KOPT-K1 (cell line): ENCODE data around the gene RAX2.
"Not testable (repeated sequence)": the region's sequence is repeated elsewhere in the genome, so short reads cannot be mapped to it uniquely, and the experiment has no call there.

ENCODE experiments used
- H3K27ac ChIP-seq: fragments of 200-600 bp; sonication (generic); 2 replicates; pipeline ENCODE4 v1.5.1; 2016; ENCODE audit warnings: antibody characterized with exemption, mild to moderate bottlenecking, low read depth, low read length; ENCODE audit not compliant: poor library complexity, severe bottlenecking
- H3K36me3 ChIP-seq: fragments of 200-600 bp; sonication (generic); 2 replicates; pipeline ENCODE4 v1.5.1; 2017; ENCODE audit warnings: antibody characterized with exemption, mild to moderate bottlenecking, low read length, moderate library complexity; ENCODE audit not compliant: insufficient read depth
- H3K9me3 ChIP-seq: fragments of 200-600 bp; sonication (generic); 2 replicates; pipeline ENCODE4 v1.5.1; 2017; ENCODE audit warnings: antibody characterized with exemption, low read length, mild to moderate bottlenecking; ENCODE audit not compliant: insufficient read depth, poor library complexity, severe bottlenecking

The RAX2 gene

DNA sequence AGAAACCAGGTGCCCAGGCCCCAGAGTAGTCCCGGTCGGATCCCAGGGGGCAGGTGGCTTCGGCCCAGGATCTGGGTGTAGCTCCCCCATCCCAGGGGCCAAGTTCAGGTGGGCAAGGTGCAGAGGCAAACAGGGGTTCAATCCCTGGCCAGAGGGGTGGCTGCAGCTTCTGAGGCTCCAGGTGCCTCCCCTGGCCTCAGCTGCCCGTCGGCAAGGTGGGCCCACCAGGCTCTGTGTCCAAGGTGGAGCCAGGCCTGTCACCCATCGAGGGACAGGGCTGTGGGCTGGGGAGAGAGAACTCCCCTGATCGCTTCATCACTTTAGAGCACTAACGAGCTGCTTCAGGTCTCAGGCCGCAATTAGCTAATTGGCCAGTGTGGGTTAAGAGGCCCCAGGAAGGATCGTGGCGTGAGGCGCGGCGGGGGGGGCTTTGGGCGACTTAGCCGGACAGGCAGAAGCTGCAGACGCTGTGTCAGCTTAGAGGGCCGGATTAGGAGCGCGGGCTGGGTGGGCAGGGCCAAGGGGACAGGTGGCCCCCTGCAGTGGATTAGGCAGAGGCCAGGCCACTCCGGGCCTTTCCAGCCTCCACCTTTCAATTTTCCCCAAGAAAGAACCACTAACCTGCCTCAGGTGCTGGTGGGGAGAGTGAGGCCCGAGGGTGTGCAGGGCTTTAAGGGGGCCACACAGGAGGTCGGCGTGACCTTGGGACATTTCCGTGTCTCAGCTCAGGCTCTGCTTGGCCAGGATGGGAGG, 2.8 kb upstream of the RAX2 start:
- Histone ChIP-seq H3K27ac (no peak overlapping the region), H3K9me3 (no peaks in the 10 kb centered on the region), H3K36me3 (no peaks in the 10 kb centered on the region)

DNA sequence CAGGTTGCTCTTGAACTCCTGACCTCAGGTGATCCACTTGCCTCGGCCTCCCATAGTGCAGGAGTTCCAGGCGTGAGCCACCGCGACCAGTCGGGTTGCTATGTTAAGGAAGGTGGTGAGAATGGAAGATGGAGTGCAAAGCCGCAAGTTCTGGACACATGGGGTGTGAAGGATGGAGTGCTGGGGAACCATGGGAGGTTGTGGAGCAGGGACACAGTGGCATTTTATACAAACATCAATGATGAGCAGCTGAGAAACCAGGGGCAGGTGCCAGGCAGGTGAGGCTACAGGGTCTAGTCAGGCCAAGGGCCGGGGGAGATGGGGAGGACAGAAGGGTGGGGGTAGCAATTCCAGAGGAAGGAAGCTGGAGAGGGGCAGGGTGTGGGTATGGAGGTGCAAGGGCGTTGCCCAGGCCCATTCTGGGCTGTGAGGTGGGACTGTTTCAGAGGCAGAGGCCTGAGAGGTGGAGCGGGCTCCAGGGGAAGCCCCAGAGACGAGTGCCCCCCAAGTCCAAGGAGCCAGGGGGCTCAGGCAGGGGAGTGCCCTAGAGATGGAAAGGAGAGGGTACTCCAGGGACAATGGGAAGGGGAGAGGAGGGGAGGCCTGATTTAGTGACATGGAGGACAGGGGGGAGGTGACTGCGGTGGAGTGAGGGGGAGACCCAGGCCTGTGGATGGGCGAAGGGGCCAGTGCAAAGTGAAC, 1.9 kb upstream of the RAX2 start:
- Histone ChIP-seq H3K27ac (no peak overlapping the region), H3K36me3 (peaks cover 5% of the 10 kb centered on the region; the same call in 1 of the 2 replicates), H3K9me3 (no peaks in the 10 kb centered on the region)

DNA sequence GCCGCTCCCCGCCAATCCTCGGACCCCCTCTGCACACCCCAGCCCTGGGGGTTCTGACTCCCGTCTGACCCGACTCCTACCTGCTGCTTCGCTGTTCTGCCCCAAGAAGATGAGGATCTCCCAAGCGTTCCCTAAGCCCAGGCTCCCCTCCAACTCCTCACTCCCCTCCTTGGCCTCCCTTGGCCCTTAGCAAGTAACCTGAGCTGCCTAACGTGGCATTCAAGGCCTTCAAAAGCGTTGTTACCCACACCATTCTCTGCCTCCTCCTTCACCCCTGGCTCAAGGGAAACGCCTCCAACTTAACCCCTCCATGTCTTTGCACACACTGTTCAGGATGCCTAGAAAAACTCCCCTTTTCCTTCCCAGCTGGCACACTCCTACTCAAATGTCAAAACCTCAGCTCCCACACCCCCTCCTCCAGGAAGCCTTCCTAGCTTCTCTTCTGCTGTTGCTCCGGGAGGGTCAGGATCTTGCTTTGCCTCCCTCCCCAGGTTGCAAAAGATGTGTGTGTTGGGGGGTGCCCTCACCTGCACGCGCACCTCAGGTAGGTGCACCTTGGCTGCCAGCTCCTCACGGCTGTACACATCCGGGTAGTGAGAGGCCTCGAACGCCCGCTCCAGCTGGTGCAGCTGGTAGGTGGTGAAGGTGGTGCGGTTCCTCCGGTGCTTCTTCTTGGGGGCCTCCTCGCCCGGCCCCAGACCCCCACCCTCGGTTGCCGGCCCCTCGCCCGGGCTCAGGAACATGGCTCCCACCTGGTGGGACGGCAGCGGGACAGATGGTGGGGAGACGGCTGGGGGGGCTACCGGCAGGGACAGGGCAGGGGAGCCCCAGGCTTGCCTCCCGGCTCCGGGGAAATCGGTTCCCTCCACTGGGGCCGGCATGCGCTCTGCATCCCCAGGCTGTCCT, 775 bp downstream of the RAX2 start:
- H3K36me3 ChIP-seq = peaks cover 32% of the 10 kb centered on the region
- no peaks in the 10 kb centered on the region for H3K9me3 ChIP-seq
- H3K27ac ChIP-seq = no peak overlapping the region

DNA sequence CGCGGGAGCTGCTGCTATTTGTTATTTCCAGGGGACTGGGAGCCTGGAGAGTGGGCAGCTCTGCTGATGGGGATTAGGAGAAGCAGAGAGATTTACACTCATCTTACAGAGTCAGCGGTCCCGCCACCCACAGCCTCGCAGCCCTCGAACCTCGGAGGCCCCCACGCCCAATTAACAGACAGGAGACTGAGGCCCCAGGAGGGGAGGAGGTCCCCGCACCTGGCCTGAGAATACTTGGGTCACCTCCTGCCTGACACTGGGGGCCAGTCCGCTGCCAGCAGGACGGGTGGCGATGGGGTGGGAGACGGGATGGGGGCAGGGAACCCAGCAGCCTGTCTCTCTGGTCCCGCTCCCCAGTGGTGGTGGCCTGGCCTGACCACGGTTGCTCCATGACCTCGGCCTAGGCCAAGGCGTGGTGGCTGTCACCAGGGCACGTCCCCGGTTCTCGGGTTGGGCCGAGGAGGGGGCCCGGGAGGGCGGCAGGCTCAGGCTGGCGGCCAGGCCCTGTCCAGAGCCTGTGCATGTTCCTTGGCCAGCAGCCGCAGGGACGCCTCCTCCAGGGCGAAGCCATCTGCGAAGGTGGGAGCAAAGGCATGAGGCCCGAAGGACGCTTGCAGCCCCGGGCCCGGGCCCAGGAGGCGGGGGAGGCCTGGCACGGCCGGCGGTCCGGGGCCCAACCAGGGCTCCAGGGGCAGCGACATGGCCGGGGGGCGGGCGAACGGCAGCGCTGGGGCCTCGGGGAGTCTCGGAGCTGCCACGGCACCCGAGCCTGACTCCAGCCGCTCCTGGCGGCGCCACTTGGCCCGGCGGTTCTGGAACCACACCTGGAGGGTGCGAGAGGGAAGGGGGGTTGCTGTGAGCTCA, 1.7 kb downstream of the RAX2 start:
- Histone ChIP-seq H3K9me3 (no peaks in the 10 kb centered on the region), H3K36me3 (peaks cover 37% of the 10 kb centered on the region), H3K27ac (no peak overlapping the region)

DNA sequence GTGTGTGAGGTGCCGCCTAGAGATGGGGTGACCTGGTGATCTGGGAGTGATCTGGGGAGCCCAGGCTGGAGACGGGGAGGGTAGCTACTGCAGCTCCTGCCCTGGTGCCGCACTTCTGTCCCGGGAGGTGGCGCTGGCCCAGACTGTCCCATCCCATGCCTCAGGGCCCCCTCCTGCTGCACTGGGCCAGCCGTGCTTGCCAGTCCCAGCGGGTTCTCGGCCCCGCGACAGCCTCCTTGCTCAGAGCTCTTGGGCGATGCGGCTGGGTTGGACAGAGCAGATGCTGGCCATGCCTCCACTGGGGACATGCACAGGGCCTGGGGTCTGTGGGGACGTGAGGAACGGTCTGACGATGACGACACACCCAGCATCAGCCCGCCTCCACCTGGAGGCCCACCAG, 2.5 kb downstream of the RAX2 start:
- no peak overlapping the region for H3K27ac ChIP-seq
- H3K36me3 ChIP-seq = peaks cover 42% of the 10 kb centered on the region
- no peaks in the 10 kb centered on the region for H3K9me3 ChIP-seq

DNA sequence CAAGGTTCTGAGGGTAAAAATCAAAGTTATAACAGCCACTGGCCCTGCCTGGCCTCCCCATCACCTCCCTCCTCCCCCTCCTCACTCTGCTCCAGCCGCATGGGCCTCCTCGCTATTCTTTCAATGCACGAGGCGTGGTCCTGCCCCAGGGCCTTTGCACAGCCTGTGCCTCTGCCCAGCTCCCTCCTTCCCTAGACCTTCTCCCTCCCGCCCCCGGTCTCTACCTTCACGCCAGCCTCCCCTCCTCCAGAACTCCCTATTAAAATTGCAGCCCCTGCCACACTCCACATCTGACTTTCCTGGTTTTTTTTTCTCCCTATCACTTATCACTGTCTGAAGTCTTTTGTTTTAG, 3.3 kb downstream of the RAX2 start:
- Histone ChIP-seq H3K27ac (no peak overlapping the region), H3K36me3 (peaks cover 42% of the 10 kb centered on the region), H3K9me3 (no peaks in the 10 kb centered on the region)

DNA sequence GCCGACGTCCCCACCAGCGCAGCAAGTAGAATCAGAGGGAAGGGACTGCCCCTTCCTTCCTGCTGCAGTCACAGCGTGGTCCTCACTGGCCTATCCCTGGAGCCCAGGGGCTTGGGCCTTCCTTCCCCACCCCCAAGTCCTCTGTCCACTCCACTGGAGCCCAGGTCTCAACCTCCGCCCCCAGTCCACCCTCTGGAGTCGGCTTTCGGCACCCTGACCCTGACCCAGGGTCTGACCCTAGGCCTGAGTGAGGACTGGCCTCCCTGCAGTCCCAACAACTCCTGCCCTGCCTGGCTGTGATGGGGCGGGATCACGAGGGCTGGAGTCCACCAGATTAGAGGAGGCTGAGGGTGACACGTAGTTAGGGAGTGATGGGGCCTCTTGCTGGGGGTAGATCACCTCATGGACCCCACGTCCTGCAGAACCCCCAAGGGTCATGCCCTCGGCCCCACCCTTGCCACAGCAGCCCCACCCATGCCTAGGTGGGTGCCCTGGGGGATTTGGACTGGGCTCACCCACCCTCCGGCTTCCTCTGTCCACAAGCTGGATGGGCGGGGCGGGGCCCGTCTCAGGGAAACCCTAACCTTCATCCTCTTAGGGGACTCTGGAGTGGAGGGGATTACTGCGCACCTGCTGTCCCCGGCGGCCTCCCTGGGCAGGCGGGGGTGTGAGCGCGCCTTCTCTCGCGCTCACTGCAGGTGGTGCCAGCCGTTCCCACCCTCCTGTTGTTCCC, 3.8 kb downstream of the RAX2 start:
- H3K9me3 ChIP-seq = no peaks in the 10 kb centered on the region
- H3K36me3 ChIP-seq = peaks cover 42% of the 10 kb centered on the region
- no peak overlapping the region for H3K27ac ChIP-seq

DNA sequence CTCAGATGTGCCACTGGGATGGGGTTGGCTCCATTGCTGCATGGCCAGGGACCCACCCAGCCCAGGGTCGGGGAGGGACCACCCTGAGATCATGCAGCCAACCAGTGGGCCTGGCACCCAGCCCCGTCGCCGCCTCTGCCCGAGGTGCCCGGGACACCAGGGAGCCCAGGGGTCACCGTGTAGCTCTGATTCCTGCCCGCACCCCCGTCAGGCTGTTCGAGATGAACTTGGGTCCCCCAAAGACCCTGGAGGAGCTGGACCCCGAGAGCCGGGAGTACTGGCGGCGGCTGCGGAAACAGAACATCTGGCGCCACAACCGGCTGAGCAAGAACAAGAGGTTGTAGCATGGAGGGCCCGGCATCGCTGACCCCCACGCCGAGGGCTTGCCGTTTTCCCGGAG, 5.0 kb downstream of the RAX2 start:
- Histone ChIP-seq H3K9me3 (no peaks in the 10 kb centered on the region), H3K27ac (no peak overlapping the region), H3K36me3 (peaks cover 42% of the 10 kb centered on the region)

DNA sequence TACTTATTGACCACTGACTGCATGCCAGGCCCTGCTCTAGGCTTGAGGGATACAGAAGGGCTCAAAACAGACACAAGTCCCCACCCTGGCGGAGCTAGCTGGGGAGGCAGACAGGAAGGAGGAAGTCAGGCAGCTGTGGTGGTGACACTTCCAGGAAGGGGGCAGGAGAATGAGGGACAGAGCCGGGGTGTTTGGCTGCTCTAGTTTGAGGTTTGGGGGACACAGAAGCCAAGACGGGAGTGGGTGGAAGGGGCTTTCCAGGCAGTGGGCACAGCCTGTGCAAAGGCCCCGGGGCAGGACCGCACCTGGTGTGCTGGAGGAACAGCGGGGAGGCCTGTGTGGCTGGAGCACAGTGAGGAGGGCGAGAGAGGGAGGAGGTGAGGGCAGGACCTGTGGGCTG, 5.5 kb downstream of the RAX2 start:
- H3K9me3 ChIP-seq = no peaks in the 10 kb centered on the region
- H3K36me3 ChIP-seq = peaks cover 42% of the 10 kb centered on the region
- no peak overlapping the region for H3K27ac ChIP-seq

DNA sequence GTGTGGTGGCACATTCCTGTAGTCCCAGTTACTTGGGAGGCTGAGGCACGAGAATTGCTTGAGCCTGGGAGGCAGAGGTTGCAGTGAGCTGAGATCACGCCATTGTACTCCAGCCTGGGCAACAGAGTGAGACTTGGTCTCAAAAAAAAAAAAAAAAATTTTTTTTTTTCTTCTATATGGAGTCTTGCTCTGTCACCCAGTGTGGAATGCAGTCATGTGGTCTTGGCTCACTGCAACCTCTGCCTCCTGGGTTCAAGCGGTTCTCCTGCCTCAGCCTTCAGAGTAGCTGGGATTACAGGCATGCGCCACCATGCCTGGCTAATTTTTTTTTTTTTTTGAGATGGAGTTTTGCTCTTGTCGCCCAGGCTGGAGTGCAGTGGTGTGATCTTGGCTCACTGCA, 6.3 kb downstream of the RAX2 start:
- peaks cover 42% of the 10 kb centered on the region for H3K36me3 ChIP-seq
- H3K9me3 ChIP-seq, H3K27ac ChIP-seq: not testable (repeated sequence)

DNA sequence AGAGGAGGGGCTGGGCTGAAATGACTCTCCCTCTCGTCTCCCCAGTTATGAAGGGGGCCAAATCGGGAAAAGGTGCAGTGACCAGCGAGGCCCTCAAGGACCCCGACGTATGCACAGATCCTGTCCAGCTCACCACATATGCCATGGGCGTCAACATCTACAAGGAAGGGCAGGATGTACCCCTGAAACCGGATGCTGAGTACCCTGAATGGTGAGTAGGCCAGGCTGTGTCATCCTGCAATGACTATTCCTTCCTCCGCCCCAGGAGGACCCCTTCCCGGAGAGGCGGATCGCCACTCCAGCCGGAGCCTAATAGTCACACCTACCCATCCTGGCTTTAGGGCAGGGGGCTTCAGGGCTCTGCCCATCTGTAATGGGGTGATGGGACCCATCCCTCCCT, 6.9 kb downstream of the RAX2 start:
- H3K27ac ChIP-seq = no peak overlapping the region
- peaks cover 42% of the 10 kb centered on the region for H3K36me3 ChIP-seq
- no peaks in the 10 kb centered on the region for H3K9me3 ChIP-seq

DNA sequence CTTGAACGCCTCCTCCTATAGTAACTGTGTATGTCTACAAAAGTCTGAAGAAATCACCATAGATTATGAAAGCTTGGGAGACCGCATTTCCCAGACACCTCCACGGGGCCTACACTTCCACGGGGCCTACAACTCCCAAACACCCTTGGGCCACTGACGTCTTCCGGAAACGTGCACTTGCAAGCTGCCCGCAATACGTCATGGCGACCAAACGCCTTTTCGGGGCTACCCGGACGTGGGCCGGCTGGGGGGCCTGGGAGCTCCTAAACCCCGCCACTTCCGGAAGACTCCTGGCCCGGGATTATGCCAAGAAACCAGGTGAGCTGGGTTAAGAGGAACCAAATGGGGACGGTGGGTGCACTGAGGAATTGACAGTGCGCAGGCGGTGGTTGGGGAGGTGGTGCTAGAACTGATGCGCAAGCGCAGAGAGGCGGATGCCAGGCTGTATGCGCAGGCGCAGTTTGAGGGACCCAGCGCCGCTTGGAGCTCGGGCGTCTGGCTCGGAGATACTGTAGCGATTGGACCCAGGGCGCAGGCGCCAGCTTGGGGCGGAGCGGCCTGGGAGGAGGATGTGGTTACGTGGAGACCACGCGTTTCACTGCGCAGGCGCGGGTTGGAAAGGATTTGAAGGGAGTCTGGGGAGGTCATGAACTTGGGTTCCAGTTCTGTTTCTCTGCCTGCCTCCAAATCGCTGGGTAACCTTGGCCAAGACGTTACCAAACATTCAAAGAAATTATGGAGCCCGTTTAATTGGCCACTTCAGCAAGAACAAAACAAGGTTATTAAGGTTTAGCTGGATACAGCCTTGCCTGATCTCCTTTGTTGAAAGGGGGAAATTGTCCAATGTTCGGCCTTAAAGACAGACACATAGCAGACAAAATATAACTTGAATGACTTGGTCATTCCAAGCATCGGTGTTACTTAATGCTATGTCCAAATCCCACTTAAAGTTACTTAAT, 9.2 kb downstream of the RAX2 start, which contains the start of gene MRPL54:
Gene MRPL54 (plus strand): TSS at position 182 of the 959 bp plus-strand sequence. CDS start 19 bp downstream, at position 201.
- Histone ChIP-seq H3K27ac (peak within 1 kb of the TSS; percentile 98), H3K9me3 (no peaks in the 10 kb centered on the region), H3K36me3 (peaks cover 39% of the 10 kb centered on the region)

DNA sequence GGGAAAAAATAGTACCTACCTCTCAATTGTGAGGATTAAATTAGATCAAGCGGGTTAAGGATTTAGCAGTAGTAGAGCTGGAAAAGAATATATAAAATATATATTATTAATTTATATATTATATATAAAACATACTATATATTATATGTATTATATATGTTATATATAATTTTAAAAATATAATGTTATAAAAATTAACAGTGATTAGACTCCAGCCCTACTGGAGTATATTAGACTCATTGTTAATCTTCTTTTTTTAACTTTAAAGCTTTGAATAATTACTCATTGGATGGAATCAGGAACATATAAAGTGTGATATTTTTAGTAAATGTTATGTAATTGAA, 9.9 kb downstream of the RAX2 start:
- no peaks in the 10 kb centered on the region for H3K9me3 ChIP-seq
- H3K36me3 ChIP-seq = peaks cover 36% of the 10 kb centered on the region
- H3K27ac ChIP-seq = peak overlapping the region; percentile 98
